Breast epithelium (tissue), 3 donors: ENCODE data around the gene CADPS2.

Experiments used
- CTCF ChIP-seq, 3 donors: fragments of 450-650 bp; IDR thresholded peaks; one replicate each; pipeline ENCODE4 v1.5.1; 2016 to 2017; ENCODE audit warnings: antibody characterized with exemption in 3 of 3, mild to moderate bottlenecking in 3 of 3, moderate library complexity in 3 of 3
- POLR2A ChIP-seq: fragments of 450-650 bp; IDR thresholded peaks from one replicate; pipeline ENCODE4 v1.6.1; 2016; ENCODE audit warnings: antibody characterized with exemption, mild to moderate bottlenecking, moderate library complexity
- POLR2AphosphoS5 ChIP-seq, 3 donors: sonication (generic); formaldehyde crosslinking; IDR thresholded peaks; one replicate each; pipeline ENCODE4 v1.6.1; 2017; ENCODE audit warnings: antibody characterized with exemption in 3 of 3

DNA sequence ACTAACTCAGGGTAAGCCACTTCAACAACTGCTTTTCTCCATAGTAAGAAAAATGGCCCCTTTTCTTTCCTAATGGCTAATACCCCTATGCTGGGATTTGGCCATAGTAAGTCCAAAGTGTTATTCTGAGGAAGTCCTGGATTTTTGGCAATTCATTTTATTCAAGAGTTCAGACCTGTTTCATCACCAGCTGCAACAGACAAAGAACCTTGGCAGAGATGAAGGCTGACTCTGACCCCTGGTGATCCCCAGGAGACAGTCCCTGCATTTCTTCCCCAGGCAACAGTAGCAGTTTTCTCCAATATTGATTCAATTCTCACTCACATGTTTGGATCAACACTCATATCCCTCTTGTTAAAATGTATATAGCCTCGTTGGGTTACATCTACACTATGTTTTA lies 332.5 kb downstream of the CADPS2 start:
- TF ChIP-seq CTCF (IDR thresholded peaks at IDR 0.05) (no peak), POLR2AphosphoS5 (IDR thresholded peaks at IDR 0.05) (no peak), POLR2A (no peak)
